Measurements from ENCODE around the gene PTPRG.

Gene PTPRG

DNA sequence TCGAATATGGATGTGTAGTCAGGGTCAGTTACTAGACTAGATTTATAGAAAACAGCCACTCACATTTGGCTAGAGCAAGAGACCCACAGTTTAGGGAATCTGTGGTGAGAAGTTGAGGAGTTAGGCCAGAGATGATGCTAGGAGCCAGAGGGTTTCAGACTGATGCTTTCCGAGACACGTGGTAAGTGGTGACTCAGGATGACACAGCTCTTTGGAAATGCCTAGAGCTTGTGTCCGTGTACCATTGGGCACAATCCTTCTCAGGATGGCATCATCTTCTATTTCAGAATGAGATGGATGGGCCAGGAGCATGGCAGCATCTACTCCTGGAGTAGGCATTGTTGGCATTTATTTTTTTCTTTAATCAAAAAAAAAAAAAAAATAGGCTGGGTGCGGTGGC is 28.5 kb downstream of the PTPRG start:
- Histone ChIP-seq H3K9me3 (ENCODE audit: control insufficient read depth, insufficient read depth, low read depth, low read length) (no peaks in the 10 kb centered on the region), H3K27ac (ENCODE audit: low read depth, low read length) (no peak overlapping the region), H3K36me3 (ENCODE audit: control insufficient read depth, insufficient read depth, low read length) (peaks cover 36% of the 10 kb centered on the region), H3K4me1 (ENCODE audit: control insufficient read depth, insufficient read depth, low read length) (peaks cover 20% of the 10 kb centered on the region), H3K4me3 (ENCODE audit: low read depth, low read length) (no peak overlapping the region), H3K27me3 (ENCODE audit: control insufficient read depth, insufficient read depth, low read length) (no peaks in the 10 kb centered on the region), H3K9ac (ENCODE audit: low read length) (no peak overlapping the region)

- Histone ChIP-seq H3K4me3 (ENCODE audit: low read depth, low read length) (no peak overlapping the region), H3K9me3 (ENCODE audit: control insufficient read depth, insufficient read depth, low read depth, low read length) (no peaks in the 10 kb centered on the region), H3K4me1 (ENCODE audit: control insufficient read depth, insufficient read depth, low read length) (peaks cover 26% of the 10 kb centered on the region), H3K36me3 (ENCODE audit: control insufficient read depth, insufficient read depth, low read length) (peaks cover 27% of the 10 kb centered on the region), H3K27me3 (ENCODE audit: control insufficient read depth, insufficient read depth, low read length) (no peaks in the 10 kb centered on the region), H3K27ac (ENCODE audit: low read depth, low read length) (no peak overlapping the region), H3K9ac (ENCODE audit: low read length) (no peak overlapping the region)
Measured at GRCh38 chr3:61591300-61591699, 29.9 kb downstream of the PTPRG start.

GRCh38 chr3:61593446-61594029 is 32.2 kb downstream of the PTPRG start:
- Histone ChIP-seq H3K27me3 (ENCODE audit: control insufficient read depth, insufficient read depth, low read length) (no peaks in the 10 kb centered on the region), H3K4me3 (ENCODE audit: low read depth, low read length) (no peak overlapping the region), H3K9me3 (ENCODE audit: control insufficient read depth, insufficient read depth, low read depth, low read length) (no peaks in the 10 kb centered on the region), H3K4me1 (ENCODE audit: control insufficient read depth, insufficient read depth, low read length) (peaks cover 33% of the 10 kb centered on the region), H3K36me3 (ENCODE audit: control insufficient read depth, insufficient read depth, low read length) (peaks cover 13% of the 10 kb centered on the region), H3K9ac (ENCODE audit: low read length) (no peak overlapping the region), H3K27ac (ENCODE audit: low read depth, low read length) (no peak overlapping the region)

DNA sequence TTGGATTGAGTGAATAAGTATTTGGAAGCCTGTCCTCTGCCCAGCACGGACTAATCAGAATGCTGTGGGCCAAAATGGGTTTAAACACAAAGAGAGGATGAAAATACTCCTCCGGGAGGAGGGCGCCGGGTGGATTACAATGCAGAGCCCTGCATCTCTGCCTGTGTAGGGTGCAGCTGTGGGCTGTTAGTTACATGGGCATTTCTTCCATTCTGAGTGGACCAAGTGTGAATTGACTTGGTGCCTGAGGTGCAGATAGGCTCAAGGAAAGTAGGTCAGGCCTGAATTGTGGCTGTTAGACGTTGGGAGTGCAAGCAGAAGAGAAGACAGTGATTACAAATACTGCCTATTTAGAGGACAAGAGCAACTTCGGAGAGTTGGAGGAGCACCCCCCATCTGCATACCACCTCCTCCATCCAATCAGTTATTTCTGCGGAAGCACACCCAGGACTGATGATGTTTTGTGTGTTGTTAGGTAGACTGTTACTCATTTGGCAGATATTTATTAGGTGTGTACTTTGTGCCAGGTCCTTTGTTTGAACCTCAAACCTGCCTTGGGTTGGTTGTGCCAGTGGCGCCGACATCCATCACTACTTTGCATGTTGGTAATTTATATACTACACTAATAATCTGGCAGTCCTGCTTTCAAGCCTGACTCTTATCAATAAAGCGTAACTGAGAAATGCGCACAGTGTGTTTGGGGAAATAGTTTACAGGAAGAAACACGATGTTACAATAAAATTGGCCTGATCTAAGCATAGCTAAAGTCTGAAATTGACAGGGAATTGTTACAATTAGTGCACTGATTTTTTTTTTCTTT is 33.0 kb downstream of the PTPRG start:
- no peaks in the 10 kb centered on the region for H3K27me3 ChIP-seq (ENCODE audit: control insufficient read depth, insufficient read depth, low read length)
- no peak overlapping the region for H3K27ac ChIP-seq (ENCODE audit: low read depth, low read length)
- peaks cover 33% of the 10 kb centered on the region for H3K4me1 ChIP-seq (ENCODE audit: control insufficient read depth, insufficient read depth, low read length)
- H3K9me3 ChIP-seq (ENCODE audit: control insufficient read depth, insufficient read depth, low read depth, low read length): no peaks in the 10 kb centered on the region
- H3K36me3 ChIP-seq (ENCODE audit: control insufficient read depth, insufficient read depth, low read length): peaks cover 6% of the 10 kb centered on the region
- H3K4me3 ChIP-seq (ENCODE audit: low read depth, low read length): no peak overlapping the region
- no peak overlapping the region for H3K9ac ChIP-seq (ENCODE audit: low read length)

GRCh38 chr3:61594964-61595285 is 33.6 kb downstream of the PTPRG start:
- Histone ChIP-seq H3K27ac (ENCODE audit: low read depth, low read length) (no peak overlapping the region), H3K36me3 (ENCODE audit: control insufficient read depth, insufficient read depth, low read length) (peaks cover under 1% of the 10 kb centered on the region), H3K27me3 (ENCODE audit: control insufficient read depth, insufficient read depth, low read length) (no peaks in the 10 kb centered on the region), H3K9ac (ENCODE audit: low read length) (no peak overlapping the region), H3K9me3 (ENCODE audit: control insufficient read depth, insufficient read depth, low read depth, low read length) (no peaks in the 10 kb centered on the region), H3K4me1 (ENCODE audit: control insufficient read depth, insufficient read depth, low read length) (peaks cover 33% of the 10 kb centered on the region), H3K4me3 (ENCODE audit: low read depth, low read length) (no peak overlapping the region)

DNA sequence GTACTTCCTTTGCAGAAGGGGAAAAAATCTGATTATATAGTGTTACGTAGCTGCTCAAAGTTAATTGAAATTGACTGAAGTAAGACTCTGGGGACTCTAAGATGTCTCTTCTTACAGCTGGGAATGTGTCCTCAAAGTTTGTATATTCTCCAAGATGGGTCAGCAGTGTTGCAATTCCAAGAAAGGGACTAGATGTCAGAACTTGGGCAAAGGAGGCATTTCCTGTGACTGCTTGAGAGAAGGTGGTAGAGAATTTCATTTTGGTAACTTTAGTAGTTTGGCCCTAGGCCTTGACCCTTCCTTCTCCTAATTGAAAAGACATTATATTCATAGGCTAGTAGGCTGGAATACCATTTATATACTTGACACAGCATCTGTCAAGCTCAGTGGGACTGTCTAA is 33.9 kb downstream of the PTPRG start:
- H3K27me3 ChIP-seq (ENCODE audit: control insufficient read depth, insufficient read depth, low read length): no peaks in the 10 kb centered on the region
- no peaks in the 10 kb centered on the region; the same call in 1 of the 2 replicates for H3K36me3 ChIP-seq (ENCODE audit: control insufficient read depth, insufficient read depth, low read length)
- H3K4me1 ChIP-seq (ENCODE audit: control insufficient read depth, insufficient read depth, low read length): peaks cover 33% of the 10 kb centered on the region

GRCh38 chr3:61595826-61596225 is 34.5 kb downstream of the PTPRG start:
- Histone ChIP-seq H3K4me1 (ENCODE audit: control insufficient read depth, insufficient read depth, low read length) (peaks cover 33% of the 10 kb centered on the region), H3K27ac (ENCODE audit: low read depth, low read length) (no peak overlapping the region), H3K4me3 (ENCODE audit: low read depth, low read length) (no peak overlapping the region), H3K27me3 (ENCODE audit: control insufficient read depth, insufficient read depth, low read length) (no peaks in the 10 kb centered on the region), H3K36me3 (ENCODE audit: control insufficient read depth, insufficient read depth, low read length) (no peaks in the 10 kb centered on the region; the same call in 1 of the 2 replicates), H3K9me3 (ENCODE audit: control insufficient read depth, insufficient read depth, low read depth, low read length) (no peaks in the 10 kb centered on the region), H3K9ac (ENCODE audit: low read length) (no peak overlapping the region)

More for the DNA sequence above, 33.9 kb downstream of the PTPRG start:
- Histone ChIP-seq H3K9ac (ENCODE audit: low read length) (no peak overlapping the region), H3K9me3 (ENCODE audit: control insufficient read depth, insufficient read depth, low read depth, low read length) (no peaks in the 10 kb centered on the region), H3K4me3 (ENCODE audit: low read depth, low read length) (no peak overlapping the region), H3K27ac (ENCODE audit: low read depth, low read length) (no peak overlapping the region)

GRCh38 chr3:61597906-61598305 is 36.5 kb downstream of the PTPRG start:
- H3K27ac ChIP-seq (ENCODE audit: low read depth, low read length): no peak overlapping the region
- H3K4me3 ChIP-seq (ENCODE audit: low read depth, low read length): no peak overlapping the region
- H3K27me3 ChIP-seq (ENCODE audit: control insufficient read depth, insufficient read depth, low read length): no peaks in the 10 kb centered on the region
- peaks cover 1% of the 10 kb centered on the region; the same call in 1 of the 2 replicates for H3K9me3 ChIP-seq (ENCODE audit: control insufficient read depth, insufficient read depth, low read depth, low read length)
- H3K9ac ChIP-seq (ENCODE audit: low read length): no peak overlapping the region
- H3K4me1 ChIP-seq (ENCODE audit: control insufficient read depth, insufficient read depth, low read length): peaks cover 30% of the 10 kb centered on the region
- peaks cover 5% of the 10 kb centered on the region for H3K36me3 ChIP-seq (ENCODE audit: control insufficient read depth, insufficient read depth, low read length)

DNA sequence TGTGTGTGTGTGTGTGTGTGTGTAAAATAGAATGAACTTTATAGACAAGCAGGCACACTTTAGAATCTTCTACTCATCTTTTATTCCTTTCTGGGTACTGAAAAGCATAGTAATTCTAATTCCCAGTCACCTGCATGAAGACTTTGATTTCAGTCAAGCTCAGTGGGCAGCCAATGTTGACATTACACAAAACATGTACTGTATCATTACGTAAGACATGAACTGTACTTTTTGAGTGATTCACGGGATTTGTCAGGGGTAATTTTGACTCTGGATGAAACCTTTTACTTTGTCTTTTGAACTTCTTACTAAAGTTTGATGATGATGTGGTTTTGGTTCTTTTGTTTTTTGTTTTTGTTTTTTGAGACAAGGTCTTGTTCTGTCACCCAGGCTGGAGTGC is 38.8 kb downstream of the PTPRG start:
- peaks cover 12% of the 10 kb centered on the region for H3K4me1 ChIP-seq (ENCODE audit: control insufficient read depth, insufficient read depth, low read length)
- no peak overlapping the region for H3K27ac ChIP-seq (ENCODE audit: low read depth, low read length)
- no peak overlapping the region for H3K4me3 ChIP-seq (ENCODE audit: low read depth, low read length)
- peaks cover 14% of the 10 kb centered on the region for H3K36me3 ChIP-seq (ENCODE audit: control insufficient read depth, insufficient read depth, low read length)
- peaks cover 5% of the 10 kb centered on the region; the same call in 1 of the 2 replicates for H3K9me3 ChIP-seq (ENCODE audit: control insufficient read depth, insufficient read depth, low read depth, low read length)
- H3K27me3 ChIP-seq (ENCODE audit: control insufficient read depth, insufficient read depth, low read length): no peaks in the 10 kb centered on the region
- no peak overlapping the region for H3K9ac ChIP-seq (ENCODE audit: low read length)

- no peak overlapping the region for H3K4me3 ChIP-seq (ENCODE audit: low read depth, low read length)
- H3K9ac ChIP-seq (ENCODE audit: low read length): no peak overlapping the region
- peaks cover 28% of the 10 kb centered on the region for H3K36me3 ChIP-seq (ENCODE audit: control insufficient read depth, insufficient read depth, low read length)
- peaks cover 5% of the 10 kb centered on the region; the same call in 1 of the 2 replicates for H3K9me3 ChIP-seq (ENCODE audit: control insufficient read depth, insufficient read depth, low read depth, low read length)
- no peaks in the 10 kb centered on the region for H3K27me3 ChIP-seq (ENCODE audit: control insufficient read depth, insufficient read depth, low read length)
- H3K27ac ChIP-seq (ENCODE audit: low read depth, low read length): no peak overlapping the region
- peaks cover 6% of the 10 kb centered on the region for H3K4me1 ChIP-seq (ENCODE audit: control insufficient read depth, insufficient read depth, low read length)
Measured at GRCh38 chr3:61601831-61602230, 40.5 kb downstream of the PTPRG start.

DNA sequence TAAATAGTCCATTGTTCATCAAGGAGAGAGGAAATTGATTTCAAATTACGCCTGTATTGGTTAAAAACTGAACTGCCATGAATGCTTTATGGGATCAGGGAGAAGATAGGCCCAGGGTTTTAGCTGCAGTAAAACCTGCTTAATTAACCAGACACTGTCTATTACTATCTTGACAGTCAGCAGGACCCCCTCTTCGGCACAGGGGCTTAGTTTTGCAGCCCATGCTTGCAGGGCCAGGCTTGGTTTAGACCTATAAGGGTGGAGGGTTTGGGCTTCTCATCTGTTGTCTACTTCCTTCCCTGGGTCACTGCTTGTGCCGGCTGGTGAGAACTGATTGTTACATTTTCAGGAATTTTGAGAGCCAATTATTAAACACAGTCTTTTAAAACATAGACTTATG is 41.1 kb downstream of the PTPRG start:
- Histone ChIP-seq H3K9me3 (ENCODE audit: control insufficient read depth, insufficient read depth, low read depth, low read length) (peaks cover 5% of the 10 kb centered on the region; the same call in 1 of the 2 replicates), H3K4me1 (ENCODE audit: control insufficient read depth, insufficient read depth, low read length) (peaks cover 6% of the 10 kb centered on the region), H3K27me3 (ENCODE audit: control insufficient read depth, insufficient read depth, low read length) (no peaks in the 10 kb centered on the region), H3K36me3 (ENCODE audit: control insufficient read depth, insufficient read depth, low read length) (peaks cover 30% of the 10 kb centered on the region), H3K9ac (ENCODE audit: low read length) (no peak overlapping the region), H3K4me3 (ENCODE audit: low read depth, low read length) (no peak overlapping the region), H3K27ac (ENCODE audit: low read depth, low read length) (no peak overlapping the region)

Measured in HUES6 (cell line).